ENCODE data around the gene OCIAD2.
"Not testable (repeated sequence)": the region's sequence is repeated elsewhere in the genome, so short reads cannot be mapped to it uniquely, and the experiment has no call there.

Gene OCIAD2

GRCh38 chr4:48907706-48908477 lies 1.3 kb upstream of the OCIAD2 start:
- DNase-seq (ENCODE audit: low spot score) = no peak

GRCh38 chr4:48905363-48906015 lies 1.1 kb downstream of the OCIAD2 start:
- peak; percentile 33 for DNase-seq (ENCODE audit: low spot score)

GRCh38 chr4:48904541-48905142 lies 1.9 kb downstream of the OCIAD2 start:
- peak; percentile 13 for DNase-seq (ENCODE audit: low spot score)

- no peak for DNase-seq (ENCODE audit: low spot score)
Measured at GRCh38 chr4:48904101-48904500, 2.5 kb downstream of the OCIAD2 start.

GRCh38 chr4:48902266-48902665 lies 4.3 kb downstream of the OCIAD2 start:
- DNase-seq (ENCODE audit: low spot score) = peak; percentile 10

- no peak for DNase-seq (ENCODE audit: low spot score)
Measured at GRCh38 chr4:48901196-48901595, 5.4 kb downstream of the OCIAD2 start.

- no peak for DNase-seq (ENCODE audit: low spot score)
Measured at GRCh38 chr4:48899950-48900349, 6.6 kb downstream of the OCIAD2 start.

- DNase-seq (ENCODE audit: low spot score) = no peak
Measured at GRCh38 chr4:48899432-48899749, 7.2 kb downstream of the OCIAD2 start.

GRCh38 chr4:48898733-48899431 lies 7.7 kb downstream of the OCIAD2 start:
- no peak for DNase-seq (ENCODE audit: low spot score)

- no peak for DNase-seq (ENCODE audit: low spot score)
Measured at GRCh38 chr4:48896845-48897244, 9.7 kb downstream of the OCIAD2 start.

GRCh38 chr4:48891028-48891619 lies 15.4 kb downstream of the OCIAD2 start:
- DNase-seq (ENCODE audit: low spot score) = no peak

GRCh38 chr4:48889750-48890149 lies 16.8 kb downstream of the OCIAD2 start:
- not testable (repeated sequence) for DNase-seq (ENCODE audit: low spot score)

- not testable (repeated sequence) for DNase-seq (ENCODE audit: low spot score)
Measured at GRCh38 chr4:48881646-48882045, 24.9 kb downstream of the OCIAD2 start.

GRCh38 chr4:48879561-48880442 lies 26.8 kb downstream of the OCIAD2 start:
- no peak for DNase-seq (ENCODE audit: low spot score)

- no peak for DNase-seq (ENCODE audit: low spot score)
Measured at GRCh38 chr4:48877827-48878535, 28.6 kb downstream of the OCIAD2 start.

GRCh38 chr4:48864696-48865095 lies 41.9 kb downstream of the OCIAD2 start:
- not testable (repeated sequence) for DNase-seq (ENCODE audit: low spot score)

- no peak for DNase-seq (ENCODE audit: low spot score)
Measured at GRCh38 chr4:48863728-48864127, 42.8 kb downstream of the OCIAD2 start.

GRCh38 chr4:48862661-48863060 lies 43.9 kb downstream of the OCIAD2 start:
- no peak for DNase-seq (ENCODE audit: low spot score)

GRCh38 chr4:48862038-48862437 lies 44.5 kb downstream of the OCIAD2 start:
- no peak for DNase-seq (ENCODE audit: low spot score)

GRCh38 chr4:48858130-48858529 lies 48.4 kb downstream of the OCIAD2 start:
- DNase-seq (ENCODE audit: low spot score) = no peak

GRCh38 chr4:48854982-48855381 lies 51.6 kb downstream of the OCIAD2 start:
- DNase-seq (ENCODE audit: low spot score) = no peak
